MCF 10A (cell line): ENCODE results near the gene ANKRD44. TPM values are rescaled to one million over a fixed set of nuclear protein-coding genes. Genes with fewer than 3 reads are reported as not detected.
A peak's percentile ranks its signal among the peaks of the same experiment; 100 is the strongest.

Source experiments
- BruUV-seq: library from RNA; stranded (reverse); fragments of 400-500 nt; replicated peaks from 2 replicates; lab custom pipeline; 2021; lab: Mats Ljungman, UMichigan
- CTCF ChIA-PET: fragments of 300-600 bp; sonication (Branson Sonifier 250); formaldehyde crosslinking; extraction: SDS; loops from one replicate; lab custom pipeline; 2021; ENCODE audit warnings: antibody characterized with exemption, inconsistent platforms; lab: Yijun Ruan, JAX
- POLR2A ChIA-PET: fragments of 300-600, 350-650 bp; sonication (Branson Sonifier 250); formaldehyde crosslinking; extraction: SDS; loops from one replicate; lab custom pipeline; 2020; ENCODE audit warnings: antibody characterized with exemption, inconsistent platforms; lab: Yijun Ruan, JAX
- DNase-seq: peaks from one replicate; pipeline ENCODE4 v3.0.0-alpha.2; 2018; ENCODE audit not compliant: unreplicated experiment
- H3K27ac Mint-ChIP-seq: one replicate; pipeline ENCODE4 v1.8.0; 2022; ENCODE audit warnings: mild to moderate bottlenecking, low read depth, mixed read lengths; ENCODE audit not compliant: unreplicated experiment
- H3K27me3 Mint-ChIP-seq: one replicate; pipeline ENCODE4 v1.8.0; 2022; ENCODE audit warnings: mixed read lengths; ENCODE audit not compliant: insufficient read depth, unreplicated experiment
- H3K36me3 Mint-ChIP-seq: one replicate; pipeline ENCODE4 v1.8.0; 2022; ENCODE audit warnings: mild to moderate bottlenecking, moderate library complexity, mixed read lengths; ENCODE audit not compliant: insufficient read depth, unreplicated experiment
- H3K4me1 Mint-ChIP-seq: one replicate; pipeline ENCODE4 v1.8.0; 2022; ENCODE audit warnings: mixed read lengths; ENCODE audit not compliant: insufficient read depth, unreplicated experiment
- H3K4me3 Mint-ChIP-seq: one replicate; pipeline ENCODE4 v1.8.0; 2022; ENCODE audit warnings: mild to moderate bottlenecking, moderate library complexity, mixed read lengths; ENCODE audit not compliant: unreplicated experiment
- H3K9me3 Mint-ChIP-seq: one replicate; pipeline ENCODE4 v1.8.0; 2022; ENCODE audit warnings: mixed read lengths; ENCODE audit not compliant: unreplicated experiment
- intact Hi-C: fragments of 100-400 bp; cut with micrococcal nuclease; formaldehyde crosslinking; loops from 2 replicates; pipeline ENCODE4 v1.14.1; 2022
- total RNA-seq: library from RNA; stranded (reverse); gene quantifications from 2 replicates; pipeline ENCODE4 v1.2.3, GENCODE V29; 2022
- TF ChIP-seq, protein P1 (sequence below): fragments of 200-600 bp; IDR thresholded peaks from one replicate; pipeline ENCODE4 v1.8.0; 2022; ENCODE audit warnings: antibody characterized with exemption, mild to moderate bottlenecking; ENCODE audit not compliant: unreplicated experiment

Gene ANKRD44
- total RNA-seq, 1 experiment from 2014 or later = 6.9 TPM

- ChIA-PET CTCF (no interaction called here), POLR2A (no interaction called here)
- no TSS peak for BruUV-seq
- H3K4me1 Mint-ChIP-seq = no peaks in the 10 kb centered on the region
- no peaks in the 10 kb centered on the region for H3K36me3 Mint-ChIP-seq
- H3K4me3 Mint-ChIP-seq = no peak overlapping the region
- intact Hi-C loops = no loop called here
- TF ChIP-seq, protein P1, sequence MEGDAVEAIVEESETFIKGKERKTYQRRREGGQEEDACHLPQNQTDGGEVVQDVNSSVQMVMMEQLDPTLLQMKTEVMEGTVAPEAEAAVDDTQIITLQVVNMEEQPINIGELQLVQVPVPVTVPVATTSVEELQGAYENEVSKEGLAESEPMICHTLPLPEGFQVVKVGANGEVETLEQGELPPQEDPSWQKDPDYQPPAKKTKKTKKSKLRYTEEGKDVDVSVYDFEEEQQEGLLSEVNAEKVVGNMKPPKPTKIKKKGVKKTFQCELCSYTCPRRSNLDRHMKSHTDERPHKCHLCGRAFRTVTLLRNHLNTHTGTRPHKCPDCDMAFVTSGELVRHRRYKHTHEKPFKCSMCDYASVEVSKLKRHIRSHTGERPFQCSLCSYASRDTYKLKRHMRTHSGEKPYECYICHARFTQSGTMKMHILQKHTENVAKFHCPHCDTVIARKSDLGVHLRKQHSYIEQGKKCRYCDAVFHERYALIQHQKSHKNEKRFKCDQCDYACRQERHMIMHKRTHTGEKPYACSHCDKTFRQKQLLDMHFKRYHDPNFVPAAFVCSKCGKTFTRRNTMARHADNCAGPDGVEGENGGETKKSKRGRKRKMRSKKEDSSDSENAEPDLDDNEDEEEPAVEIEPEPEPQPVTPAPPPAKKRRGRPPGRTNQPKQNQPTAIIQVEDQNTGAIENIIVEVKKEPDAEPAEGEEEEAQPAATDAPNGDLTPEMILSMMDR = no peak
- H3K27me3 Mint-ChIP-seq = no peaks in the 10 kb centered on the region
- no peak overlapping the region for H3K27ac Mint-ChIP-seq
- DNase-seq = no peak
- no peaks in the 10 kb centered on the region for H3K9me3 Mint-ChIP-seq
These were observed 233.2 kb downstream of the ANKRD44 start for GRCh38 chr2:197077336-197077735.

- intact Hi-C loops = no loop called here
- TF ChIP-seq, protein P1 = no peak
- no peak for DNase-seq
- no peak overlapping the region for H3K27ac Mint-ChIP-seq
- no peaks in the 10 kb centered on the region for H3K27me3 Mint-ChIP-seq
- no peaks in the 10 kb centered on the region for H3K36me3 Mint-ChIP-seq
- CTCF ChIA-PET = interaction anchor here (0.6 to 1.2 kb wide), 3 partner anchors 10 to 302 kb away, joined by 3 read pairs; no protein-coding TSS in a partner anchor
- BruUV-seq = no TSS peak
- no peaks in the 10 kb centered on the region for H3K4me1 Mint-ChIP-seq
- no peak overlapping the region for H3K4me3 Mint-ChIP-seq
- POLR2A ChIA-PET = no interaction called here
- no peaks in the 10 kb centered on the region for H3K9me3 Mint-ChIP-seq
These were observed 233.9 kb downstream of the ANKRD44 start for GRCh38 chr2:197076652-197077051.

GRCh38 chr2:197075754-197076337 lies 234.7 kb downstream of the ANKRD44 start:
- CTCF ChIA-PET = interaction anchor here (0.6 to 1.2 kb wide), 4 partner anchors 10 to 302 kb away, joined by 3 read pairs; no protein-coding TSS in a partner anchor
- DNase-seq = peak; percentile 27
- Mint-ChIP-seq H3K4me1 (no peaks in the 10 kb centered on the region), H3K27ac (no peak overlapping the region), H3K4me3 (no peak overlapping the region), H3K27me3 (no peaks in the 10 kb centered on the region), H3K36me3 (no peaks in the 10 kb centered on the region), H3K9me3 (no peaks in the 10 kb centered on the region)
- no TSS peak for BruUV-seq
- TF ChIP-seq, protein P1 = peak; percentile 39
- POLR2A ChIA-PET = no interaction called here
- intact Hi-C loops = no loop called here

DNA sequence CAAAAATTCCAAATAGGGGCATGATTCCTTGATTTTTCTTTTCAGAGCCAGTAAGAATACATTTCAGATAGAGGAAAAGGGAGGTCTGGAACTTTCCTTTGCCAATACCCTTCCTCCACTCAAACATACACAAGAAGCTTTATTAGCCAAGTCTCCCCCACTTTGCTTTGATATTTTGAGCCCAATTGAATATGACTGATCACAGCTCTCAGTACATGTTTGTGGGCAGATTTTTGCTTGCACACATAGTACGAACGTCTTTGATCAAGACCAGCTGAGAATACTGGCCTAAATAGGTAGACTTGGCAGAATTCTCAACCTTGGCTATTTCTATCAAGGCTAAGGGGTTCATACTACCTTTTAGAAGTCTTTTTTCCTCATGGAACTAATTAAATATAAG lies 235.3 kb downstream of the ANKRD44 start:
- ChIA-PET CTCF (interaction anchor here (1.2 kb wide), 1 partner anchor 62 kb away, joined by 3 read pairs; no protein-coding TSS in a partner anchor), POLR2A (no interaction called here)
- no peak overlapping the region for H3K4me3 Mint-ChIP-seq
- DNase-seq = no peak
- H3K9me3 Mint-ChIP-seq = no peaks in the 10 kb centered on the region
- H3K27ac Mint-ChIP-seq = no peak overlapping the region
- H3K36me3 Mint-ChIP-seq = no peaks in the 10 kb centered on the region
- no peaks in the 10 kb centered on the region for H3K4me1 Mint-ChIP-seq
- no peaks in the 10 kb centered on the region for H3K27me3 Mint-ChIP-seq
- no TSS peak for BruUV-seq
- TF ChIP-seq, protein P1 = no peak
- intact Hi-C loops = no loop called here
